GM18507 (cell line): ENCODE measurements around the gene SREBF1.

Source experiments
- DNase-seq: peaks from one replicate; pipeline ENCODE4 v3.0.0; 2011; ENCODE audit warnings: low read depth; ENCODE audit not compliant: insufficient read length; ENCODE audit errors: extremely low spot score
- FAIRE-seq: peaks from 2 replicates; lab custom pipeline; 2011; peaks lifted over from hg19 to GRCh38; lab: Jason Lieb, UNC

Gene SREBF1

DNA sequence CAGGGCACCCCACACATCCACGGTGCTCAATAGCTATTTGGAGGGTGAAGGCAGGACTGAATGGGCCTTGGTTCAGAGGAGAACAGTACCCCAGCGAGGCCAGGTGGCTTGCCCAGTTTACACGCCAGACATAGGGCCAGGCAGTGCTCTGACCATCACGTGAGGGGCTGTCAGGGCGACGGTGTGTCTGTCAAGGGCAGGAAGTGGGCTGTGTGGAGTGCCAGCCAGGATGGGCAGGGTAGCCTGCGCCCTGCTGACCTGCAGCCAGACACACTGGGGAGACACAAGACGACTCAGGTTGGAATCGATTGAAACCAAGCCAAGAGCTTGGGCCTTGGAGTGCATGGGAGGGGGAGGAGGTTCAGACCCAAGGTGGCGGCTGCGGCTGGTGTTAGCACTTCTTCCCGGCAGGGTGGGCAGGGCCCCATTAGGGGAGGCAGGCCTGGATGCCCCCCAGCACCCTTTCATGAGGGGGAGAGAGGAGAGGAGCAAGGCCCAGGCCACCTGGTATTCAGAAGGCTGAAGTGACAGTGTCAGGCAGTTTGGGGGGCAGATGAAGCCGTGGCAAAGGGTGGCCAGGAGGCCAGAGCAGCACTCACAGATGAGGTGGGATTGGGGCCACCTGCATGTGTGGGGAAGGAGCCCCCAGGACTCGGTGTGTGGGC lies 68.2 kb downstream of the SREBF1 start:
- FAIRE-seq = no peak
- no peak for DNase-seq

DNA sequence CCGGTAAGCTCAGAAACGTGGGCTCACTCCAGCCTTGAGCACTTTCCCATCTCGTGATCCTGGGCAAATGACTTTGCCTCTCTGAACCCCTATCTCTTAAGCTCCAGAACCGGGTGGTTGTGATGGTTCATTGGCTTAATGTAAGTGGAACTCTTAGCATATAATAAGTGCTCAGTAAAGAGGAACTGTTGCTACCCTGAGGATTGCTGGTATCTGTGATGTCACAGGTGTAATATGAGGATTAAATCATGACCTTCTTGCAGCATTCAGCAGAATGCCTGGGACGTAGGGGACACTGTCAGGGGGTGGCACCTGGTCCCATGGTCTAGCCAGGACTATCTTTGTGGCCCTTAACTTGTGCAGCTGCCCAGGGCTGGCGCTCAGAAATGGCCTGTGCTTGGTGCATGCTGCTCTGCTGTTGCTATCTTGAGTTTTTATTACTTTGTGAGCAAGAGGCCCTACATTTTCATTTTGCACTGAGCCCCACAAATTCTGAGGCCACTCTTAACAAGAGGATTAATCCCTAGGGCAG lies 68.8 kb downstream of the SREBF1 start:
- DNase-seq = no peak
- no peak for FAIRE-seq

DNA sequence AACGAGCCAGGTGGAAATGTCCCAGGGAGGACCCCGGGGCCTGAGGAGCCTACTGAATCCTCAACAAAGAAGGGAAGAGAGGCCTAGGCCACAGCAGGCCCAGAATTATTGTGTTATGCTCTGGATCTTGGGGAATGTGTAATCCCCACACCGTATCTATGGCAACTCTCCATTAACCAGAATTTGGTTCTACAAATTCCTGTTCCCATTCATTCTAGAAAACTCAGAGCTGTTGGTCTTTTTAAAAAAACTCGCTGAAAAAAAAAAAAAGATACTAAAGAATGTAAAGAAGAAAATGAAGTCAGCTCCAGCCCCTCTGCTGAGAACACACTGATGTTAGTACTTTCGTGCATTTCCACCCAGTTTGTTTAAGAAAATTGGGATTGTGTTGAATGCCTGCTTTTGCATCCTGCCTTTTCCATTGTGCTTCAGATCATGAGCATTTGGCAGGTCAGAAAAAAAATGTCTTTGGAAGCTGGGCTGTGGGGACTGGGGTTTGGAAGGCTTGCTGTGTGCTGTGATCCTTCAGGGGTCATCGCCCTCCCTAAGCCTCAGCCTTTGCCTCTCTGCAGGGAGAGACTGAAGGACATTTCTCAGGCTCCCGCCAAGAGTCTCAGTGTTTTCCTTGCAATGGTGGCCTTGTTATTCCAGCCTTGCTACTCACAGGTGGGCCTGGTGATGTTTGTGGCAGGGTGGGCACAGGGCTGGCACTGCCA lies 69.5 kb downstream of the SREBF1 start:
- no peak for FAIRE-seq
- no peak for DNase-seq

DNA sequence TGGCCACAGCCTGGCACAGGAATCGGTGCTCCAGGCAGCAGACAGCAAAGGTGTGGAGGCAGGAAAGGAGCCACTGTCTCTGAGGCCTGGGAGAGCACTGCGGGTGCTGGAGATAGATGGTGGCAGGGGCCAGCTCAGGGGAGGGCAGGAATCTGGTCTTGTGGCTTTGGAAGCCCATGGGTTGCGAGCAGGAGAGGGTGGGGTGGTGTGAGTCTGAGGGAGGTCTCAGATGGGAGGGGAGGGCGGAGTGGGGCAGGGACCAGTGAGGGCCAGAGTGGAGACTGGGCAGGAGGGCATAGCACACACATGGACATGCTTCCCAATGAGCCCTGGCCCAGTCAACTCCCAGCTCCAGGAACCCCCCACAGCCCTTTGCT lies 70.1 kb downstream of the SREBF1 start:
- FAIRE-seq (no peak), DNase-seq (no peak)

DNA sequence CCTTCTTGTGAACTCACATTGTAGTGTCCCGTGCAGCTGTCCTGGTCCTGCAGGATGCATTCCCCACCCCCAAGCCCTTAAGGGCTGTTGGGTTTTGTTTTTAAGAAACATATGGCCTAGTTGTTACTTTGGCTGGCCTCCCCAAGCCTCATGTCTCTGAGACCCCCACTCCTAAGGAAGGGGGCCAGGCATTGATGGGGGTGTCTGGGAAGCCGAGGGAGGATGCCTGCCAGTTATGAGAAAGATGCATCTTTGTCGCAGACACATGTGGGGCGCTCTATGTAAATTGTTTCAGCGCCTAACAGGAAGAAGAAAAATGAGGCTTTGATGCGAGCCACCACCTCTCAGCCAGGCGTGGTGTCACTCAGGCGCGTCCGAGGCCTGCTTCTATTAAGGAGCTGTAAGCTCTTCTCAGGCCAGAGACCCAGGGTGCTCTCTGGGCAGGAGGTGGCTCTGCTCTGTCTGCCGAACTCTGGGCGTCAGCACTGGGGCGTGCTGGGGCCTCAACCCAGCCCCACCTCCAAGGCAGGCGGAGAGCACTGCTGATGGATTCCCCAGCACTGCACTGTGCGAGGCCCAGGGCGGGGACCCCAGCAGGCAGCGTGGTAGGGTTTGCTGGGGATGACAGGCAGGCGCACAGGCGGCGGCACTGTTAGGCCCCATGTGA lies 70.6 kb downstream of the SREBF1 start:
- DNase-seq (no peak), FAIRE-seq (peak; percentile 84)

DNA sequence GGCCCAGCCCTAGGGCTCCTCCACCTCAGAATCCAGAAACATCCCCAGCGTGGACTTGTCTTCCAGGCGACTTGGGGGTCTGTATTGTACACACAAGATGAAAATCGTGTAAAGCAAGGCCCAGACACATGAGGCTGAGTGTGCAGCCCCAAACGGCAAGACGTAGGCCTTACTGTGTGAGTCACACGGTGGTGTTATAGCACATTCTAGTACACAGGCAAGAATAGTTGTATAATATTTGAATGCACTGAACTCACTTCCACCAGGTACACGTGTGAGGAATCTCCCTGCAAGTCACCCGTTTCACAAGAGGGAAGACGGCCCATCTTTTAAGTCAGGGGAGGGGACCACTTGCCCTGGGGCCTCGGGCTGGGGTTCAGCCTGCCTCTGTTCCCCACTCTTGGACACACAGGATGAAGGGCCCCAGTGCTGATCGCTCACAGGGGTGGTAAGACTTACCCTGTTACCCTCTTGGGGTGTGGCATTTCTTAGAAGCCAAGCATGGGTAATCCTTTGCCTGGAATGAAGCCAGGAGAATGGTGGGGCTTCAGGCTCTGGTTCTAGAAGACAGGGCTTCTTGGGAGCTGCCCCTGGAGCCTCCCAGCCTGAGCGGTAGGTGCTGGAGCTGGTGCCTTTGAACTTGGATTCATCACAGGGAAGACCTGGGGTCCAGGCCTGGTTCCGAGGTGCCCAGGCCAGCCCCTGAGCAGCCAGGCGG lies 71.3 kb downstream of the SREBF1 start:
- DNase-seq (no peak), FAIRE-seq (no peak)

DNA sequence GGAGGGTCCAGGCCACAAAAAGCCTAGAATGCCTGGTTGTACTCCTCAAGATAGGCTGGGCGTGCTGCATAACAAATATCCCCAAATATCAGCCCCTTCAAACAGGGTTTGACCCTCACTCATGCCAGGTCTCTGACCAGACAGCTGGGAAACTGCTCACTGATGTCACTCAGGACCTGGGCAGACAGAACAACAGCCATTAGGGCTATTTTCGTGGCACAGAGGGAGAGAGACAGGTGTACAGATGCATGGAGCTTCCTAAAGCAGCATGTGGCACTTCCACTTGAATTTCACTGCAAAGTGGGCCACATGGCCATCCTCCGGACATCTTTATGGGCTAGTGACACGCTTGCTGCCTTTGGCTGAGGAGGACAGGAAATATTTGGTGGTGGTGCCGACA lies 73.1 kb downstream of the SREBF1 start:
- no peak for DNase-seq
- no peak for FAIRE-seq

DNA sequence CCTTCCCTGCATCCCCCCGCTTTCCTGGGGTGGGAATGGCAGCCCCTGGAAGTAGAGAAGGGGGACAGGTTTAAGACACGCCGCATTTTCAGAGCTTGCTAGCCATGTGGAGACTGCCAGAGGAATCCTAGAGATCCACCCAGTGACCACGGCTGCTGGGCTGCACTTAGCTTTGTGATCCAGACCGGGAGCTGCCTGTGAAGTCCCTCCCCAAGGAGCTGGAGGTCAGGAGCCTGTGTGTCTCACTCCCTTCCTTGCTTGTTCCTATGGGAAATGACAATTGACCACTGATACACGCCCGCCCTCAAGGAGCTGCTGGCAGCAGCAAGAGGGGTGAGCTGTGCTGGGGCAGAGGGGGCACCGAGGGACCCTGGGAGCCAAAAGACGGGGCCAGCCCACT lies 73.7 kb downstream of the SREBF1 start:
- DNase-seq = no peak
- no peak for FAIRE-seq

DNA sequence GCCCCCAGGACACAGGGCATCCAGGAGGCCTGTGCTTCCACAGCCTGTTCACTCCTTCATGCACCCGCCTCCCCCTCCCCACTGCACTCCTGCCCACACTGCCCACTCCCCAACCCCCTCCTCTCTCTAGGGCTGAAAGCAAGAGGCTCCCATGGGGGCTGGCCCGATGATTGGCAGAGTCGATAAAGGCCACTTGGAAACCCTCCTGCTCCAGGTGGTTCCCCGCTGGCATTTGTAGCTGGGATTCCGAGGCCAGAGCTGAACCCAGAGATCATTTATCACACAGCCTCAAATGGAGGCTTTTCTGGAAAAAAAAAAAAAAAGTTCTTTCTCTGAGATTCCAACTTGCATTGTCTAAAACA lies 74.1 kb downstream of the SREBF1 start:
- no peak for FAIRE-seq
- DNase-seq = no peak
